ENCODE data around the gene LMTK3. TPM values are rescaled to one million over a fixed set of nuclear protein-coding genes. Genes with fewer than 3 reads are reported as not detected.

The LMTK3 gene
- total and polyA plus RNA-seq, 9 of the 15 experiments (the other 6 are each of a cell fraction or from before 2014, with no cell fraction given) = 0.35 to 12.3 (median 2.0) TPM; not detected in 2

GRCh38 chr19:48469289-48469881, 42.2 kb downstream of the LMTK3 start, which contains the start of gene CYTH2 (continued):
- TF ChIP-seq, protein P1, sequence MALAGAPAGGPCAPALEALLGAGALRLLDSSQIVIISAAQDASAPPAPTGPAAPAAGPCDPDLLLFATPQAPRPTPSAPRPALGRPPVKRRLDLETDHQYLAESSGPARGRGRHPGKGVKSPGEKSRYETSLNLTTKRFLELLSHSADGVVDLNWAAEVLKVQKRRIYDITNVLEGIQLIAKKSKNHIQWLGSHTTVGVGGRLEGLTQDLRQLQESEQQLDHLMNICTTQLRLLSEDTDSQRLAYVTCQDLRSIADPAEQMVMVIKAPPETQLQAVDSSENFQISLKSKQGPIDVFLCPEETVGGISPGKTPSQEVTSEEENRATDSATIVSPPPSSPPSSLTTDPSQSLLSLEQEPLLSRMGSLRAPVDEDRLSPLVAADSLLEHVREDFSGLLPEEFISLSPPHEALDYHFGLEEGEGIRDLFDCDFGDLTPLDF (CRISPR knock-in tag; IDR thresholded peaks at IDR 0.05) = peak; percentile 37; the same call in 1 of the 2 replicates
- TF ChIP-seq SAFB (IDR thresholded peaks at IDR 0.05; ENCODE audit: borderline replicate concordance, low read depth, low read length) (no peak), ZNF780A (CRISPR knock-in tag; IDR thresholded peaks at IDR 0.05) (no peak), SIN3B (IDR thresholded peaks at IDR 0.05; ENCODE audit: low read depth) (peak; percentile 66; the same call in 1 of the 2 replicates), ZNF224 (CRISPR knock-in tag; IDR thresholded peaks at IDR 0.05) (no peak), ZBTB1 (CRISPR knock-in tag; IDR thresholded peaks at IDR 0.05; ENCODE audit: borderline replicate concordance, low read depth) (peak; percentile 52; the same call in 1 of the 2 replicates), ZC3H8 (IDR thresholded peaks at IDR 0.05) (no peak), RBM14 (IDR thresholded peaks at IDR 0.05; ENCODE audit: borderline replicate concordance, insufficient read depth, low read depth, low read length) (no peak), ERF (CRISPR knock-in tag; IDR thresholded peaks at IDR 0.05) (peak; percentile 97), ARID1B (IDR thresholded peaks at IDR 0.05) (peak; percentile 37; the same call in 1 of the 2 replicates), EZH2 (IDR thresholded peaks at IDR 0.05; ENCODE audit: borderline replicate concordance, low read depth, low read length) (no peak), BDP1 (IDR thresholded peaks at IDR 0.05; ENCODE audit: insufficient read depth, insufficient read length) (no peak), SMARCB1 (IDR thresholded peaks at IDR 0.05; ENCODE audit: insufficient read length, low read depth) (no peak), TCF15 (CRISPR knock-in tag; IDR thresholded peaks at IDR 0.05) (0 out of 2 replicates have a peak, but pooled peaks have one; percentile 19), ZNF561 (CRISPR knock-in tag; conservative IDR thresholded peaks at IDR 0.05) (0 out of 2 replicates have a peak, but pooled peaks have one; percentile 35), ZNF384 (IDR thresholded peaks at IDR 0.05; ENCODE audit: low read depth, low read length) (no peak), ETV1 (tag; conservative IDR thresholded peaks at IDR 0.05; ENCODE audit: low read depth) (peak; percentile 89), ZNF143 (CRISPR knock-in tag; IDR thresholded peaks at IDR 0.05) (peak; percentile 30; the same call in 1 of the 2 replicates), PHF8 (IDR thresholded peaks at IDR 0.05; ENCODE audit: borderline replicate concordance, low read length) (peak; percentile 95), PHTF2 (CRISPR knock-in tag; IDR thresholded peaks at IDR 0.05) (no peak), ETV5 (CRISPR knock-in tag; IDR thresholded peaks at IDR 0.05; ENCODE audit: low read depth) (peak; percentile 89), HMG20A (CRISPR knock-in tag; conservative IDR thresholded peaks at IDR 0.05) (no peak), TSHZ1 (CRISPR knock-in tag; IDR thresholded peaks at IDR 0.05) (peak; percentile 14; the same call in 1 of the 2 replicates), TOE1 (IDR thresholded peaks at IDR 0.05; ENCODE audit: borderline replicate concordance) (peak; percentile 85), TOE1 (CRISPR knock-in tag; IDR thresholded peaks at IDR 0.05; ENCODE audit: borderline replicate concordance, low read depth) (no peak)
